Measurements from ENCODE around the gene PARP8.
"Not testable (repeated sequence)": the region's sequence is repeated elsewhere in the genome, so short reads cannot be mapped to it uniquely, and the experiment has no call there.

PARP8 gene

DNA sequence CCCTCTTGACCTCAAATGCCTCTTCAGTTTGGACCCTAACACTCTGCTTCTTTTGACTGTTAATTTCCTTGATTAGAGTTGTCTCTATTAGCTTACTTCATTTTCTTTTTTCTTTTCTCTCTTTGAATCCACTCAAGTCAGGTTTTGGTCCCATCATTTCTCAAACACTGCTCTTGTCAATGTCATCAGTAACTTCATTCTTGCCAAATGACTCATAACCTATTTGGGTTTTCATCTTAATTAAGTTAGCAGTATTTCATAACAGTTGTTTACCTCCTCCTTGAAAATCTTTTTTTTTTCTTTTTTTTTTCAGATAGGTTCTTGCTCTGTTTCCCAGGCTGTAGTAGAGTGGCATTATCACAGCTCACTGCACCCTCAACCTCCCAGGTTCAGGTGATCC lies 119.6 kb downstream of the PARP8 start:
- no peak for DNase-seq (ENCODE audit: low spot score)

DNA sequence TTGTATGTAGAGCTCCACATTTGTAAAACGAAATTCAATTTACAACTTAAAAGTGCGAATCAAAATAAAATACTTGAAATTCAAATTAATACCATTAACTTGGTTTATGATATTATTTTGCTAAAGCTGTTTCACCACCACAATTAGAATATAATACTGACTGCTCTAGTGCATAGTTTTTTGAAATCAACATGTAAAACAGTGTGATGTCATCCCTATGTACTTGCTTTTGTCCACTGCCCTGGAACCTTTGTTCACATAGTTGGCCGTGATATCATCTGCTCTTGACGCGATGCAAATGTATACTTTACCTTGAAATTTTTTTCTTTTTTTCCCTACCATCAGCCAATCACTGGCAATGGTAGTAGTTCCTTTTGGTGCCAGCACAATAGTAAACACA lies 125.4 kb downstream of the PARP8 start:
- no peak for DNase-seq (ENCODE audit: low spot score)

DNA sequence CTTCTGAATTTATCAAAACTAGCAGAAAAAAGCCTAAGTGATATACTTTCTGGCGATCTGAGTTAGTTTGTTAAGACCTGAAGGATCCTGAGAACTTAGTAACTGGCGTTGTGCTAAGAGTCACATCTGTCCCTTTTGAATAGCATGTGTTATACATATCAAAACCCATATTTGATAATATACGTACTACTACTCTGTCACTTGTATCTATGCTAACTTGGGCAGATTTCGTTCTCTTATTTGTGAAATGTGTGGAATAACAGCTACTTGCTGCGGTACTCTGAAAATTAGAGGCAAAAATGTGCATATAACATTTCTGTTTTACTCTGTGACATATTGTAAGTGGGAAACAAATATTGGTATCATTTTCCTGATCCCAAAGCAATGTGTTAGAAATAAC lies 126.4 kb downstream of the PARP8 start:
- DNase-seq (ENCODE audit: low spot score): no peak

DNA sequence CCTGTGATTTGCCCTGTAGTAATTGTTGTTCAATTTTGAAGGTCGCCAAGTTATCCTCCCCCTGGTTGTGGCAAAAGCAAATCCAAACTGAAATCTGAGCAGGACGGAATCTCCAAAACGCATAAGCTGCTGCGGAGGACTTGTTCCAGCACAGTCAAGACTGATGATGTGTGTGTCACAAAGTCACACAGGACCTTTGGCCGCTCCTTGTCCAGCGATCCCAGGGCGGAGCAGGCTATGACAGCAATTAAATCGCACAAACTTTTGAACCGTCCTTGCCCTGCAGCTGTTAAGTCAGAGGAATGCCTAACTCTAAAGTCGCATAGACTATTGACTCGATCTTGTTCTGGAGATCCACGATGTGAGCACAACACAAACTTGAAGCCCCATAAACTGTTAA lies 128.4 kb downstream of the PARP8 start:
- no peak for DNase-seq (ENCODE audit: low spot score)

DNA sequence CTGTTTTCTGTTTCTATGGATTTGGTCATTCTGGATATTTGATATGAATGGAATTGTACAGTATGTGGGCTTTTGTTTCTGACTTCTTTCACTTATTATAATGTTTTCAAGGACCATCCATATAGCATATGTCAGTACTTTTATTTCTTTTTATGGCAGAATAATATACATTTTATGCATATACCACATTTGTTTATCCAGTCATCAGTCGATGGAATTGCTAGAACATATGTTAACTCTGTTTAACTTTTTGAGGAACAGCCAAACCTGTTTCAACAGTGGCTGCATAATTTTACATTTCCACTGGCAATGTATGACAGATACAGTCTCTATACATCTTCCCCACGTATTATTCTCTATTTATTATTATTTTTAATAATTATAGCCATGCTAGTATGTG lies 131.6 kb downstream of the PARP8 start:
- no peak for DNase-seq (ENCODE audit: low spot score)

DNA sequence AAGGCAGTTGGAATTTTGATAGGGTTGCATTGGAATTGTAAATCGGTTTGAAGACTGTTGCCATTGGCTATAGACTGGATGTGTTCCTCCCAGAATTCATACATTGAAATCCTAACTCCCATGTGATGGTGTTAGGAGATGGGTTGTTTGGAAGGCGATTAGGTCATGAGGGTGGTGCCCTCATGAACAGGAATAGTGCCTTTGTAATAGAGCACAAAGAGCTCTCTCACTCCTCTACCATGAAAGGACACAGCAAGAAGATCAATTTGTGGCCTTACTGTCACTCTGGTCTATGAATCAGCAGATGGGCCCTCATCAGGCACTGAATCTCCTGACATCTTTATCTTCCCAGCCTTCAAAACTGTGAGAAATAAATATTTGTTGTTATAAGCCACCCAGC lies 133.2 kb downstream of the PARP8 start:
- no peak for DNase-seq (ENCODE audit: low spot score)

DNA sequence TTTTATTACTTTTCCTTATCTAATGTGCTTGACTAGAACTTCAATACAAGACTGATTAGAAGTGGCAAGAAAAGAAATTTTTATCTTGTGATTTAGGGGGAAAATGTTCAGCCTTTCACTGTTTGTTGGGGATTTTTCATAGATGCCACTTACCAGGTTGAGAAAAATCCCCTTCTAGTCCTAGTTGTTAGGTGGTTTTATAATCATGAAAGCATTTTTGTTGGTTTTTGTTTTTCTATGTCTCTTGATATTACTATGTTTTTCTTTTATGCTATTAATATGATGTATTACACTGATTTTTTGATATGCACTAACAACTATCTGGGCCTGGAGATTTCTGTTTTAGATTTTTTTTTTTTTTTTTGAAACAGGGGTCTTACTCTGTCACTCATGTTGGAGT lies 134.0 kb downstream of the PARP8 start:
- DNase-seq (ENCODE audit: low spot score): no peak

DNA sequence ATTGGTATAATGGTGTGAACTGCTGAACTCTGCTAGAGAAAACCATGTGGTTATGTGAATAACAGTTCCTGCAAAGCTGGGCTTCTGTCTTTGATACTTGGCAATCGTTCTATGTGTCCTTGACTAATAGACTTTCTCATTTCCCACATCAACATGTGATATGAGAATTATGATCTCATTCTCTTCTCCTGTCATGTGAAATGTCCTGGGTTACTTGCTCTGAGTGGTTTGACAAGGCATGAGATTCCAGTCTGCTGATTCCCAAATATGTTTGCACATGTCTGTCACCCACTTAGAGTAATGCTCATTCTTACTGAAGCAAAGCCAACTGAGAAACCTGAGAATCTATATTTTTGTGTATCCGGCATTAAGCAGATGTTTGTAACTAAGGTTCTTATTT lies 141.2 kb downstream of the PARP8 start:
- peak; percentile 3 for DNase-seq (ENCODE audit: low spot score)

DNA sequence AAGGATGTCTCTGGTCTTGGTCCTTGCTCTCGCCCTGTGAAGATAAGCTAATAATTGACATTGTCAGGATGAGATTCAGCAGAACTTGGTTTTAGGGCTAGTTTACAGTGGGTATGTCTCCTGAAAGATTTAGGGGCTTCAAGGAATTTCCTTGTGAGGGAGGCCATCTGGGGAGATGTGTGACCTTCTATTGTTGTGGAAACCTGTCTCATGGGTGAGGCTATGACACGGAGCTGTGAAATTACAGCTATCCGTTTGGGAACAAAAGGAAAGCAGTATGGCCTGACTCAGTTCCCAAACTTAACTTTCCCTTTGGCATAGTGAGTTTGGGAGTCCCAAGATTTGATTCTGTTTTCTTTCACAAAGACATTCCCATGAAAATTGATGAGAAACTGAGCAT lies 142.0 kb downstream of the PARP8 start:
- DNase-seq (ENCODE audit: low spot score): no peak

DNA sequence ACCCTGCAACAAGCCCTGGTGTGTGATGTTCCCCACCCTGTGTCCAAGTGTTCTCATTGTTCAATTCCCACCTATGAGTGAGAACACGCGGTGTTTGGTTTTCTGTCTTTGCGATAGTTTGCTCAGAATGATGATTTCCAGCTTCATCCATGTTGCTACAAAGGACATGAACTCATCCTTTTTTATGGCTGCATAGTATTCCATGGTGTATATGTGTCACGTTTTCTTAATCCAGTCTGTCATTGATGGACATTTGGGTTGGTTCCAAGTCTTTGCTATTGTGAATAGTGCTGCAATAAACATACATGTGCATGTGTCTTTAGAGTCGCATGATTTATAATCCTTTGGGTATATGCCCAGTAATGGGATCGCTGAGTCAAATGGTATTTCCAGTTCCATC lies 145.3 kb downstream of the PARP8 start:
- not testable (repeated sequence) for DNase-seq (ENCODE audit: low spot score)

DNA sequence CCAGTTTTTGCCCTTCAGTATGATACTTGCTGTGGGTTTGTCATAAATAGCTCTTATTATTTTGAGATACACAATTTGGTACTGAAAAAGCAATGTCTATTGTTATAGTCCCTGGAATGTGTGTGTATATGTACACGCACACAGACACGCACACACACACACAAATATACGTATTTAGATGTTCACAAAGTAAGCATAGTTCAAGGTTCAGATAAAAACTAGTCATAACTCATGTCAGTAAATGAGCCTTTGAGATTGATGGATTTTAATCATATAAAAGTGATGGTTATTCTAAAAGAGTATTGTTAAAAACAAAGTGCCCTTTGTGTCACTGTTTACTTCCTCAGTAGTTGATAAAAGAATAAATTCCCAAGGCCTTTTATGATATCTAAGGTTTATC lies 147.3 kb downstream of the PARP8 start:
- DNase-seq (ENCODE audit: low spot score): no peak

DNA sequence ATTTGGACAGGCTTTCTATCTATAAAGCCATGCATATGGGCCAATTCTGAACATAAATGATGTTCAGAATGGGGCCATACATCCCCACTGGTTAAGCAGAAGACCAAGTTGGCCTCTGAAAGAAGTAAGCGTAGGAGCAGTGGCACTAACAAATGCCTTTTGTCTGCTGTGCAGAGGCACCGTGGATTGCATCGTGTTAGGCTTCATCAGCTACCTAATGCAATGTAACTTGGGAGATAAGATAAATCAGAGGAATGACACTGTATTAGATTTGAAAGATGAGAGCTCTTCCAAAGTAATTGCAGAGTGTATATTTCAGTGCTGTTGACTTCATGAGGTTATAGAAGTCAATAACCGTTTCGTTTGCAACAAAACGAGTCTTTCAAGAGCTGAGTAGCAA lies 148.1 kb downstream of the PARP8 start:
- no peak for DNase-seq (ENCODE audit: low spot score)

DNA sequence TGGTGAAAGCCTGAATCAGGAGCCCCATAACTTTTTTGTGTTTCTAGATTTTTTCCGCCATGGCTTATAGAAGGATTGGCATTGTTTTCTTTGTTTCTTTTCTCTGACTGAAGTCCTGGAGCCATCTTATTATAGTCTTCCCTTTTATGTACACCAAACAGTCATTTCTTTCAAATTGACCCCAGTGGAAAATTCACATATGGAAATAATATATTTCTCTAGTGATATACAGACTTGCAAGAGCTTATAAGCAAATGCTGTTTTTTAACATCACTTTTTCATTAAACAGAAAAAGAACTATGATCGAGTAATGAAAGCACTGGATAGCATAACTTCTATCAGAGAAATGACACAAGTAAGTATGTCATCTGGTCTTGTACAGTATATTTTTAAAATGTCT lies 155.6 kb downstream of the PARP8 start:
- DNase-seq (ENCODE audit: low spot score): no peak

DNA sequence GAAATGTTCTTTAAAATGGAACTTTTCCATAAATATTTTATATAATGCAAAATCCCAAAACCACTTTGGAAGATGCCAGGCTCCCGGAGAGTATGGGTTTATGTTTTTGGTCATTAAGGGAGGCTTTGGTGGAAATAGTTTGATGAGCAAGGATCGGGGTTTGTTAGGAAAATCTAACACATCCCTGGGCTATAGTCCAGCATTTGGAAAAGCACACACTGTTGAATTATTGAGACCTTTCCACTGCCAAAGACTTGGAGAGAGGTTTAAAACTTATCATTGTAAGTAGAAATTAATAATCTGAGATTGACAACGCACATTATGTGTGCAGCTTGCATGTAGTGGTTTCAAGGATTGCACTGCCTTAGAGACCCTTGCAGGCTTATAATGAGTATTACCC lies 156.3 kb downstream of the PARP8 start:
- DNase-seq (ENCODE audit: low spot score): no peak

DNA sequence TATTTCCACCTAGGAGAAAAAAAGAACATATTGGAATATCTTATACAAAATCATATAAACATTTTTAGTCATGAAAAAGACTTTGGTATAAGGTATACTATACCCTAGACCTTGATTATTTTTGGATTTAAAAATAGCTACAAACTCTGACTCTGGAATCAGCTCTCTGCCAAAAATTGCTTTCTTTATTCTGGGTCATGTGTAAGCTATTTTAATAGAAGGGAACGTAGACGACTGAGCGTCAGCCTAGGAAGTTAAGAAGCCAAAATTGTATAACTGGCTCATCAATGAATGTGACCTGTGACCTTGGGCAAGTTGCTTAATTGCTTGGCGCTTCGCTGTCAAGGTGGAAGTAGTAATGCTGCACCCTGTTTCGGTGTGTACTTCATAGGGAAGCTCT lies 157.1 kb downstream of the PARP8 start:
- no peak for DNase-seq (ENCODE audit: low spot score)

DNA sequence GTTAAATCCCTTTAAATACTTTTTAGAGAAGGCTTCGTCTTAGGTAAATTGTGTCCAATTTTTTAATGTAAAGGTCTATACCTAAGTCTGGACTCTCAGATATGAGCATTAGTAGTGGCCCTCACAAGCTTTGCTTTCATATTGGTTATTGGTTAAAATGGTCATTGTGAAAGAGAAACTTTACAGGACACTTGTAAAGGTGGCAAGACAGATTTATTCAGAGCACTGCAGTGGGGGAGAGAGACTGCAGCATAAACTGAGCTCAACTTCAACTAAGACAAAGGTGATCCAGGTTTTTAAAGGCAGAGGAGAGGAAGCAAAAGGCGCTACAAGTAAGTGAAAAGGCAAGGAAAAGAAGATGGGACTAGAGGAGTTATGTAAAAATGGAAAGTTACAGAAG lies 157.7 kb downstream of the PARP8 start:
- DNase-seq (ENCODE audit: low spot score): no peak

DNA sequence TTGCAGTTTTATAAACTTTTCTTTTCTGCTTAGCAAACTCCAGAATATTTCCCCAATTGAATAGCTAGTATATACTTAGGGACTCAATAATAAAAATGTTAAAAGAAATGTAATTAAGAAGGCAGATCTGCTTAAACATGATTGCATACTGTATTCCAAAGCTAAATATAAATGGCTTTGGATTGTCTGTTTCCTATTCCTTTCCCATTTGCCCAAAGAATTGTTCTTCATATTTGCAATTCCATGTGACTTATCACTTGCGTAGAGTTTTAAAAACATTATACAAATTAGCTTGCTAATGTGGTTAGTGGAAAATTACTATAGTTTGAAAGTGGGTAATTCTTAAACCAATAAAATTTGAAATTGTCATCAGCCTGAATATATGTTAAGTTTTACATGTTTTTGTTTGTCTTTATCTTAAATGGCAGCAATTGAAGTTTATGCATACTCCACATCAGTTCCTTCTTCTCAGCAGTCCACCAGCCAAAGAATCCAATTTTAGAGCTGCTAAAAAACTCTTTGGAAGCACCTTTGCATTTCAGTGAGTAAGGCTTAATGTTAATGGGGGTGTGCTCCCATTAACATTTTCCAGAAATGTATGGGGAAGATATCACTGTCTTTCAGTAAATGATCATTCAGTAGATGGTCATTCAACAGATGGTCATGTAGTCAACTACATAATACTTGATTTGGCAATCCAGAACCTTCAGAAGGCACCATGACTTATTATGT lies 161.2 kb downstream of the PARP8 start:
- DNase-seq (ENCODE audit: low spot score): no peak

DNA sequence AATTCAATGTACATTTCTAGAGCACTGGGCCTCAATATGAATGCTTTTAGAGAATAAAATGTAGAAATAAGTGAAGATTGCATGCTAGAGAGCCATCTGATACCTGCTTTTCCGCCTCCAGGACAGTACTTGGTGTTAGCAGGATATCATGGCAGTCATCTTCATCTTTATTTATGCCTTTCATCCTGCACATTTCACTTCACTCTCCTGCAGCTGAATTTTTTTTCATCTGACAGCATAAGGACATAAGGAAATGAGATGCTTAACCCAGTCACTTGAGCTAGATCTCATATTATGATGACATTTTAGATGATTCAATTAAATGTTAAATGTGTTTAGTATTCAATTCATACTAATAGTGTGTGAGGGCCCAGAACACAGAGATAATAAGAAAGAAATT lies 162.6 kb downstream of the PARP8 start:
- DNase-seq (ENCODE audit: low spot score): no peak

DNA sequence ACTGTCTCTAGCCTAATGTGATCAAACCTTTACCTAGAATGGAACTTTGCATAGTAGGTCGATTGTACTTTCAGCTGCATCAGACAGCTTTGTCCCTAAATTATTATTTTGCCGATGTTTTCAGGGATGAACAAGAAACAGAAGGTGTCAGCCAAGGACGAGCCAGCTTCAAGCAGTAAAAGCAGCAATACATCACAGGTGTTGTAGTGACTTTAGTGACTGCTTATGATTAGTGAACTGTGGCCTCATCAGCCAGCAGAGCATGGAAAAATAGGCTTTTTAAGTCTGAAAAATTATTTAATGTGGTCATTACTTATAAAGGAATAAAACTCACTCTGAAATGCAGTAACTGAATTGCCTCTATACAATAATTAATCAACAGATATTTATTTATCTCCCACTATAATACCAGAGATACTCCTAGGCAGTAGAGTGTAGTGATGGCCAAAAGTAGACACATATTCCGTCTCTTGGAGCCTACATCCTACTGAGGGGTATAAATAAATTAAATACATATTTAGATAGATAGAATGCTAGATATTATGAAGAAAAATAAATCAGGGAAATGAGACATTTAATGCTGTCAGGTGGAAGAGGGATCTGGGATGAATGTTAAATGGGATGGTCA lies 166.3 kb downstream of the PARP8 start:
- no peak for DNase-seq (ENCODE audit: low spot score)

DNA sequence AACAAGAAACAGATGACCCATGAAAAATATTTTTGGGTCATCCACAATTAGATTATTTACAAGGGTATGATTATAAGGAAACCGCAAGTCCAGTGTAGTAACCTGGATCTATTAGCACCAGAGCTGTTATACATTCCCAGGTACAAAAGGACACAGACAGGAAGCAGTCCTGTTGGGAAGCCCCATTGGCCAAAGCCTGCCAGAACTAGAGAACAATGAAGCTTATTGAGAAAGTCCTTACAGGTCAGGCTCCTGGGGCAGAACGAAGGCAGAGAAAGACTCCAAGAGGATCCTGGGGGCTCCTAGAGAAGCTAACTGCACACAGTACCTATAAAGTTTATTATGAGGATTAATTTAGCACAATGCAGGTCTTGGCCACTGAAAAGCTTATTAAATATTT lies 169.9 kb downstream of the PARP8 start:
- no peak for DNase-seq (ENCODE audit: low spot score)

DNA sequence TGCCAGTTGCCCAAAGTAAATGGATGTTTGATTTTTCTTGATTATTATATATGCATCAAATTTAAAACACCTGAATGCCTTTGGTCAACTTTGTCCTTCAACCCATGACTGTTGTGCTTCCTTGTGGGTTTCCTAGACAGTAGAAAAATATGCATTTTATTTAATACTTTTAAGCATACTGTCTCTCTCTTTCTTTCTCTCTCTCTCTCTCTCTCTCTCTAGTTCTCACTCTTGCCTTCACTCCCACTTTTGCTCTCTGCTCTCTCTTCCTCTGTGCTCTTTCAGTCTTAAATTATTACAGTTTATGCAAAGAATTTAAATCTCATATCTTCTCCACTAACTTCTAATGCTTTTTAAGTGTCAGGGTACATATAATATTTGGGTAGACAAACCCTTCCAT lies 173.0 kb downstream of the PARP8 start:
- DNase-seq (ENCODE audit: low spot score): no peak

DNA sequence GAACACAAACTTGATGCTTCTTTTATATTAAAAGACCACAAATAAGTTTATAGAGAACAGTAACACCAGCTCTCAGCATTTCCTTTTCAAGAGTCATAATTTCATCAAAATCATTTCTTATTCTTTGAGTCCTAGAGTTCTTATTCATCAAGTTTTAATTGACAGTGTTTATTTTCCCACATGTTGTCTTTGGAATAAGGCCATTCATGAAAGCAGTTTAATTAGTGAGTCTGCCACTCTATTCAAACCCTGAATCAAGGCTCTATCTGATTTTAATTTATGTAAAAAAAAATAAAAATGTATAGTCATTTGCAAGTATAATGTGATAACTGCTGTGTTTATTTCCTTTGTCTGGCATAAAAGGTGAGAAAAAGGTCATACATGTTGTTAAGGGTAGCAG lies 176.7 kb downstream of the PARP8 start:
- DNase-seq (ENCODE audit: low spot score): no peak

DNA sequence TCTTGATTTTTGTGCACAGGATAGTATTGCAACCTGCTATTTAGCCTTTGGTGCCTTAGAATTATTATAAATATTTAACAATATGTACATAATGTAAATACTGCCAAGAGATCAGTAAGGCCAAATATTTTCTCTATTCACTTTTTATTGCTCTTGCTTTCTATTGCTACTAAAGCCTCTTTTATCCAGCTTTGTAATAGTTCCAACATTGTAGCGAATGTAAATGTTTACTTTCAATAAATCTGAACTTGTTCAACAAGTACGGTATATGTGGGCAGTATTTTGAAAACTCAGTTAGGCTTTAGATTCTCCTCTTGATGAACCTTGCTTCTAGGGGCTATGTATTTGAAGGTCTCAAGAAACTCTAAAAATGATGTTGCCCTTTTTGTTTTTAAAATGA lies 179.8 kb downstream of the PARP8 start:
- no peak for DNase-seq (ENCODE audit: low spot score)

DNA sequence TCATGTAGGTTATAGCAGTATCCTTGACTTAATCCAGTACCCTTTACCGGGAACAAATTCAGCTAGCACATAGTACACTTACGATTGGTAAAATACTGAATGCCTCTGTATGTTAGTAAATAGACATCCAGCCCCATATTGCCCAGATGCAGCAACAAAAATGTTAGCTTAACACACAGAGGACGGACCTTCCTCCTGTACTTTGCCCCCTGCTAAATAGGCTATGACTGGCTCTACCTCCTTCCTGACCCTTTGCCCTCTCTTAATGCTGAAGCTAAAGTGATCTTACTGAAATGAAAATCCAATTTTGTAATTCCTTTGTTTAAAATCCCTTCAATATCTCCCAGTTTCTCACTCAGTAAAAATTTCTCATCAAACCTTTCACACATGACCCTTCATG lies 183.1 kb downstream of the PARP8 start:
- no peak for DNase-seq (ENCODE audit: low spot score)

Measured in RKO (cell line).